ENCODE measurements around the gene RNF214.

GRCh38 chr11:117219455-117219854, 13.0 kb upstream of the RNF214 start:
- TF ChIP-seq POLR2A (IDR thresholded peaks at IDR 0.05; ENCODE audit: low read length) = no peak
- no peak for TF ChIP-seq GATA1 (IDR thresholded peaks at IDR 0.05; ENCODE audit: low read depth, low read length)
